GM21367 (cell line): ENCODE results near the gene TMIE.

Source experiments
- ATAC-seq: cut with Tn5 transposase; IDR thresholded peaks from one replicate; pipeline ENCODE4 v1.9.1; 2021; ENCODE audit not compliant: unreplicated experiment

The TMIE gene

GRCh38 chr3:46701181-46701939 is at the start of gene TMIE:
Gene TMIE, plus strand, starts transcription at chr3:46701392. Its CDS starts 96 bp downstream, at chr3:46701488.
- no peak for ATAC-seq

- ATAC-seq: no peak
These were observed 45.9 kb upstream of the TMIE start for GRCh38 chr3:46655271-46655670.

DNA sequence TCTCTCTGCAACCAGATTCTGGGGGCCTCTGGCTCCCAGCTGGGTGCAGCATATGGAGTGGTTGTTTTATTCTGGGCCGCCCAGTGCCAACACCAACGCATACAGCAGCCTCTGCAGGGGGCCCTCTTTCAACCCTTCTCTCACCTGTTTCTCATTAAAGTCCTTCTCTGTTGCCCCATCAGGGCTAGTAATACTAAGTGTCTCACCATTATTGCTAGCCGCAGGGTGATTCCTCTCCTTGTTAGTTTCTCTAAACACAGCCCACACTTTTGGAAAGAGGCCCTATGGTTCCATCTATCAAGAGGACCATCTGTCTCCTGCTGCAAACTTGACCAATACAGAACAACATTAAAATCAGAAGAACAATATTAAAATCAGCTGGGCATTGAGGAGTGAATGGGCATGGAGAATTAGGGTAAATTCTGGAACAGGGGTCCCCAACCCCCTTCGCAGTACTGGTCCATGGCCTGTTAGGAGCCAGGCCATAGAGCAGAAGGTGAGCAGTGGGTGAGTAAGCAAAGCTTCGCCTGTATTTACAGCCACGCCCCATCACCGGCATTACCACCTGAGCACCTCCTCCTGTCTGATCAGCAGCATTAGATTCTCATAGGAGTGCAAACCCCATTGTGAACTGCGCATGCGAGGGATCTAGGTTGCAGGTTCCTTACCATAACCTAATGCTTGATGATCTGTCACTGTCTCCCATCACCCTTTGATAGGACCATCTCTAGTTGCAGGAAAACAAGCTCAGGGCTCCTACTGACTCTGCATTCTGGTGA is 44.2 kb upstream of the TMIE start:
- no peak for ATAC-seq

- ATAC-seq: no peak
These were observed 41.9 kb upstream of the TMIE start for GRCh38 chr3:46659285-46659684.

DNA sequence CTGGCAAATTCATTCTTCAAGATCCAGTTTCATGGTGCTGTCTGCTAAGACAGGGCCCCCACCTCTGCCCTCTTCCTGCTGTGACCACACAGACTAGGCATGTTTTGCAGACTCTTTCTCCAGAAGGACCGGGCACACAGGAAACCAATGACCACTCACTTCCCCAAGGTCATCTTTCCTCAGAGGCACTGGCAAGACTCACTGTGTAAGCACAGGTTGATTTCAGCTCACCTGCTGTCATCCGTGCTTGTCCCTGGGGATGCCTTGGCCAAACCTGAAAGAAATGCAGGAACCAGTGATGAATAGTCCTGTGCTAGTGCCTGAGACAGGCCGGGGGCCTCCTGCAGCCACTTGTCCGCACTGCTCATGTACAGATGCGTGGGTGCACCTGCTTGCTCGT is 41.2 kb upstream of the TMIE start:
- no peak for ATAC-seq

- ATAC-seq: no peak
These were observed 40.4 kb upstream of the TMIE start for GRCh38 chr3:46660543-46661523.

GRCh38 chr3:46661776-46662766 is 39.1 kb upstream of the TMIE start:
- no peak for ATAC-seq

DNA sequence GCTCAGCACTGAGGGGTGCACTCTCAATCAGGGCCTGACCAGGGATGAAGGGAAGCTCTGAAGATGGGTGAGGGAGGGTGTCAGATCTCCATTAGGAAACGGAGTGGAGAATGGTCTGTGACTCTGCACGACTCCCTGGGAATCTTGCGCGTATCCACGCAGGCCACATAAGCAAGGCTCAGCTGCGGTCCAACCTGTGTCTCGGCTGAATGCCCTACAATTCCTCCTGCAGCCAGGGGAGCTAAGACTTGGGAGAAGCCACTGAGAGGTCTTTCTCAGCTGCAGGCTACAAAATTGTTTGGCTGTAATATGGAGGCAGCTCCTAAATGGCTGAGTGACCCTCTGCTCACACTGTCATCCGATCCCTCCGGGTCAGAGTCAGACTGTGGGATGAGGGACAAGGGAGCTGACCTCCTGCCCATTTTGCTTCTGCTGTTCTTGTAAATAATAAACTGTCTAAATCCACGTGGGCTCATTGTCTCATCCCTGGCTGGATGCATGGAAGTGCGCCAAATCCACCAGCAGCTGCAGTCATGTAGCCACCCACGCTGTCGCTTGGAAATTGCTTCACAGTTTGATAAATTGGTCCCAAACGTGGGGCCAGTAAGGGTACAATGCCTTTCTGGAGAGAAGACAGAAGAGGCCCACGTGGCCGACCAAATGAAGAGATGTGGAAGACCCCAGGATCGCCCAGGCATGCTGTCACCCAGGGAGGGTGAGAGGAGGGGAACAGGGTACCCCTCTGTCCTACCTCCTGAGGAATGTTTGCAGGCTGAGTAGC is 38.2 kb upstream of the TMIE start:
- no peak for ATAC-seq

DNA sequence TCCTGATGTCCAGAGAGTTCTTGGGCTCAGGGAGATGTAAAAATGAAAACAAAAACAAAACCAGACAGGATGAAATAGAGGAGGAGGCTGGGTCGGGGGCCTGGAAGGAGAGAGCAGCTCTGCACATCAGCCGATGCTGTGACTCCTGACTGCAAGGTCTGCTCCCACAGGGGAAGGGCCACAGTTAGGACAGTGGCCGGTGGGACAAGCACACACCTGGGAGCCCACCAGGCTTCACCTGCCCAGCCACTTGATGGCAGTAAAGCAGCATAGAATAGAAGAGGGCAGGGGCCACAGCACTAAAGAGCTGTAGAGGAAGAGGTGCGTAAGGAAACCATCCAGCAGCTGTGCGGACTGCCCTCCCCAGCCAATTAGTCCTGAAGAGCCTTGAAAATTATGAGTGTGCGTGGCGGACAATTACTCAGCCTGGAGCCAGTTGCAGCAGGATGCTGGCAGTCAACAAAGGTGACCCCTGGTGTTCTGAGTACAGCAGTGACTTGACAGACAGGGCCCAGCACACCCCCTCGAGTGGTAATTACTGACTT is 37.5 kb upstream of the TMIE start:
- no peak for ATAC-seq

GRCh38 chr3:46664188-46664970 is 36.8 kb upstream of the TMIE start:
- ATAC-seq: no peak

DNA sequence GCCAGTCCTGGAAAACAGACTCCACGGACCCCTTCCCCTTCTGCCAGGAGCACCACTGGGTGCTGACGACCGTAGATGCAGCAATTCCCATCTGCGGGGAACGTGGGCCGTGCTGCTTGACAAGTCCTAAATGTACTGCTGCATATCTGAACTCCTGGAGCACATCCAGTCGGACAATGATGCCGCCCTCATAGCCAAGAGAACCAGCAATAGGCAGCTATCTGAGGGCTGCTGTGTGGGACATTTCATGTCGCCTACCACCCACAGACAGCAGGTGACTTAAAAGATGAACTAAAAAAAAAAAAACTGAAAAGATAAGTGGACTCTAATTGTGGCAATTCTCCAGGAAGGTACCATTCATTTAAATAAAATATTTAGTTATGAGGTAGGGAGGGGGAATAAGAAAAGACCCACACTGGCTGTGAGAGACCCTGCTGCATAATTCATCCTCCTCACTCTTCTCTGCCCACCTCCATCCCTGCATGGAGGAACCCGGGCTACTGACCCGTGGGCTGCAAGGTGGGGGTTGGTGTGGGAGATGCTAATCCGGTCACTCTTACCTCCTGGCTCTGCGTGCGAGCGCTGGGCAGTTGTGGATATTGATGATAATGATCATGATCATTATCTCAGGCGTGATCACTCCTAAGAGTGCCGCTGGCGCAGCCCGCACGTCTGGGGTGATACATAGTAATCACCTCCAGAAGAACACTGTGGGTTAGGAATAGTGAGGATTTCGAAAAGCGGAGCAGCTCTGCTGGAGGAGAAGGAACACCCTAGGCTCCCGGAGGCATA is 36.0 kb upstream of the TMIE start:
- ATAC-seq: no peak

DNA sequence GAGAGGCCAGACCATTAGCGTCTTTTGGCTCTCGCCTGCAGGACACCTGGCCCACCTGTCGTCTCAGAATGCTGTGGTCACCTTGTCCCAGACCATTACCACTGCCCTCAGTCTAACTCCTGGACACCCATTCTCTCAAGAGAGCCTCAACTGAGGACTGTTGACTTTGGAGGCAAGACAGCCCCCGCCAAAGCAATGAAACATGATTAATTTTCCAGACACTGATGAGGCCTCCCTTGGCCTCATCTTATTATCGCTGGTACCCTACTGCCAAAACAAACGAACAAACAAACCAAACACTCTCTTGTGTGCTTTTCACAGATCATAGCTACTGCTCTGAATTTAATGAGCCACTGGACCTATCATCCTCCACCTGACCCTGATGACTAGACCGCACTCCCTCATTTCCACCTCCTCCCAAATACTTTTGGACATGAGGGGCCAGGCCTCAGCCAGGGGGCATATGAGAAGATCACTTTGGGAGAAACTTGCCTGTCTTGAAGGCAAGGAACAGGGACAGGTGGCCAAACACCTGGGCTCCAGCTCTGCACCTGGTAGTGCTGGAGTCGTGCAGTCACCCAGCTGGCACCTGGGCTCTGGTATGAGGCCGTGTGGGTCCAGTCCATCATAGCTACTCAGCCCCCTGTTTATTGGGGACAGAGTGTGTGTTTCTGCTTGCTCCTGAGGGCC is 35.3 kb upstream of the TMIE start:
- ATAC-seq: no peak

DNA sequence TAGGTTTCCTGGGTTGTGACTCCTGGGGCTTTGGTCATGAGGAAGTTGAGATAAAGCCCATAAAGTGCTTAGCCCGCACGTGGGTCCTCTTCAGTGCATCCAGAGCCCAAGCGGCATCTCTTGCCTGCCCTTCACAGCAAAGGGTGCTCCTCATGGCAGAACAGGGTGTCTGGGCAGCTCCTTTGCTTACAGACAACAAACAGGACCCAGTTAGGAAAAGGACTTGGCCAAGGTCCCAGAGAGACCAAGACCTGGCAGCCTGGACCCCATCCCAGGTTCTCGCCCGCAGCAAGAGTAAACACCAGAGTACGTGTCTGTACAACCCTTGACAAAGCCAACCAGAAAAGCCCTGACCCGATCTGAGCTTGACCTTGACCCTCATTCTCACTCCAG is 34.7 kb upstream of the TMIE start:
- ATAC-seq: no peak

DNA sequence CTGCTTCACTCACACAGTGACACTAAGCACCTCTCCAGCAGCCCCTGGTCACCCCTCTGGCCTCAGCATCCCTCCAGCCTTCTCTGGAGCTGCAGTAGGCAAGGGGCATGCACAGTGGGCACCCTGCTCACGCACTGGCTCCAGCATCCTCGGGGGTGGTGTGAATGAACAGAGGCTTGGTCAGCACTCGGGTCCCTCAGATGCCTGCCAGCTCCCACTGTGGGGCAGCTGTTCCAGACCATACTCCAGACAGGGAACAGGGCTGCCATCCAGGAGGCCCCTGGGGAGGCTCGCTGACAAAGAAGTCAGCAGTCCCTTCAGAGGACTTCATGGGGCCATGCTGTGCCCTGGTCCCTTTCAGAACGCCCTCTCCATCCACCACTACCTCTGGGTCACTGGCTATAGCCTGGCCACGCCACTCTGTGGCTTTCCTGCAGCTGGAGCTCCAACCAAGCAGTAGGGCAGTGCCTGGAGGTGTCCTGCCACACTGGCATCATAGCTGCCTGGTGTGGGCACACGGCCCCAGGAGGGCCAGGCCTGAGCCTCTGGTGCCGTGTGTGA is 34.1 kb upstream of the TMIE start:
- no peak for ATAC-seq

- ATAC-seq: no peak
These were observed 33.5 kb upstream of the TMIE start for GRCh38 chr3:46667657-46668056.

DNA sequence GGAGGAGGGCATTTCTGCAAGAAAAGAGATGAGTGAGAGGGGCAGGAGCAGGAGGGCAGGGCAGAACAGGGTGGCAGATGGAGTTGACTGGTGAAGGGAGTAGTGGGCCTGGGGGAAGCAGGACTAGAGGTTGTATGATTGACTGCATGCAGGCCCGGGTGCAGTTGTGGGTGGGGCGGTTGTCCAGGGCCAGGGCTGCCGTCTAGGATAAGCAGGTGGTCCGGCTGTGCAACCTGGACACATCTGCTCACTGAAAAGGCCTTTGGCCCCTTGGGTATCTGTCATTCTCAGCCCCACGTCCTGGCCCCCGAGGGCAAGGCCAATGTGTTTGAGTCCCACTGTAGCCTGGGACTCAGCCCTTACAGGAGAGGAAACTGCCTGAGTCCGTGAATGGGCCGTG is 33.1 kb upstream of the TMIE start:
- ATAC-seq: no peak

- ATAC-seq: no peak
These were observed 32.6 kb upstream of the TMIE start for GRCh38 chr3:46668591-46668990.
